Measurements from ENCODE around the gene NAA25.

- TF ChIP-seq POLR2A (IDR thresholded peaks at IDR 0.05): no peak
- TF ChIP-seq CTCF (IDR thresholded peaks at IDR 0.05): no peak
Measured at GRCh38 chr12:112029301-112029700, 79.3 kb downstream of the NAA25 start.

All from lower leg skin (tissue), 3 donors.